ENCODE data around the gene ARL6IP5.

DNA sequence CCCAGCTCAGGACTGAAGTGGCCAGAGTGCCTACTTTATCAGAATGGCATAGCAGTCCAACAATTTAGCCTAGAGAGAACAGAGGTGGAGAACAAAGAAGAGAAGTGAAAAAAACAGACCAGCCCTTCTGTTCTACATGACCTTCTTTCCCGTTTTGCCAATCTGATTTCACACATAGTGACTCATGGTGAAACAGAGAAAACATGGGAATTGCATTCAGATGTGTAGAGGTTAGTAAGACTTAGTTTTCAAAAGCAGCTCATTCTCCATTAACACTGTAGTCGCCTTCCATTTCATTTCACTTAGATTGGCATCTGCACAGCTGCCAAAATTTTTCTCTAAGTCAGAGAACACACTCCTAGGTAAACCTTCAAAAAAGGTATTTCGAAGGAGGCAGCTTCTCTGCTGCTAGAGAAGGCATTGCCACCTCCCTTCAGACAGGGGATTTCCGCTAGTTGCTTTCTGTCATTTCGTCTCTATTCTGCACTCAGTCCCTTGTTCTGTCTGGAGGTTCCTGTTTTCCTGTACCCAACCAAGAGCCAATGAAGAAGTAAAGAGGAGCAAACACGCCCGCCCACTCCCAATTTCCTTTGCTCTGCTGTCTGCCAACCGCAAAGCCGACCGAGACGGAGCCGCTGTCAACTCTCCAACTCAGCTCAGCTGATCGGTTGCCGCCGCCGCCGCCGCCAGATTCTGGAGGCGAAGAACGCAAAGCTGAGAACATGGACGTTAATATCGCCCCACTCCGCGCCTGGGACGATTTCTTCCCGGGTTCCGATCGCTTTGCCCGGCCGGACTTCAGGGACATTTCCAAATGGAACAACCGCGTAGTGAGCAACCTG is at the start of gene ARL6IP5:
- TF ChIP-seq POLR2AphosphoS5 (IDR thresholded peaks at IDR 0.05; ENCODE audit: borderline replicate concordance, low read depth, low read length) (0 out of 2 replicates have a peak, but pooled peaks have one; percentile 9), EZH2 (IDR thresholded peaks at IDR 0.05) (no peak)

Data from SK-N-MC (cell line).